Endothelial cell of umbilical vein (primary cell): ENCODE results near the gene CACNA1E. TPM values are rescaled to one million over a fixed set of nuclear protein-coding genes. Genes with fewer than 3 reads are reported as not detected.

ENCODE experiments used
- BruUV-seq: library from RNA; stranded (reverse); fragments of 400-500 nt; replicated peaks from 2 replicates; lab custom pipeline; 2021; lab: Mats Ljungman, UMichigan
- CTCF ChIA-PET: fragments of 300-600, 350-600 bp; sonication (Branson Sonifier 250); formaldehyde crosslinking; loops from one replicate; lab custom pipeline; 2021; ENCODE audit warnings: antibody characterized with exemption, inconsistent platforms; lab: Charles Lee
- POLR2A ChIA-PET: fragments of 300-600, 350-600 bp; sonication (Branson Sonifier 250); formaldehyde crosslinking; loops from one replicate; lab custom pipeline; 2021; ENCODE audit warnings: antibody characterized with exemption, inconsistent platforms; lab: Charles Lee
- DNase-seq: peaks from one replicate; pipeline ENCODE4 v3.0.0-alpha.2; 2011; ENCODE audit warnings: low read depth, low spot score
- FAIRE-seq: peaks from 2 replicates; lab custom pipeline; 2011; peaks lifted over from hg19 to GRCh38; lab: Jason Lieb, UNC
- H2AFZ ChIP-seq: 2 replicates; pipeline ENCODE4 v1.6.0; 2012; ENCODE audit warnings: low read depth, low read length, control low read depth, inconsistent platforms
- H3K27ac ChIP-seq: 2 replicates; pipeline ENCODE4 v1.5.1; 2011; ENCODE audit warnings: low read depth, mild to moderate bottlenecking, control low read depth, low read length, moderate library complexity; ENCODE audit not compliant: insufficient read depth
- H3K27me3 ChIP-seq, 2 experiments: 2 replicates each; pipeline versions ENCODE4 v1.6.0 to v1.6.1; 2011; ENCODE audit warnings: low read length in 2 of 2, mixed read lengths in 1 of 2; ENCODE audit not compliant: control insufficient read depth in 2 of 2, insufficient read depth in 2 of 2
- H3K36me3 ChIP-seq, 2 experiments: 2 replicates in 1 of 2; 3 replicates in 1 of 2; pipeline ENCODE4 v1.5.1; 2011; ENCODE audit warnings: low read length in 2 of 2, mild to moderate bottlenecking in 1 of 2, moderate library complexity in 1 of 2; ENCODE audit not compliant: control insufficient read depth in 2 of 2, insufficient read depth in 2 of 2; ENCODE audit errors: extremely low read depth in 1 of 2
- H3K4me1 ChIP-seq: 3 replicates; pipeline ENCODE4 v1.5.1; 2011; ENCODE audit warnings: mild to moderate bottlenecking, low read length; ENCODE audit not compliant: control insufficient read depth, insufficient read depth; ENCODE audit errors: extremely low read depth
- H3K4me2 ChIP-seq: 2 replicates; pipeline ENCODE4 v1.6.1; 2011; ENCODE audit warnings: low read length, control low read depth, mixed read lengths; ENCODE audit not compliant: insufficient read depth
- H3K4me3 ChIP-seq, 3 experiments: fragments of 200-600 bp in 1 of 3; sonication (generic), shearing (Covaris generic) in 1 of 3; replicated peaks in 1 of 3; 2 replicates each; pipeline ENCODE4 v1.5.1; 2011 to 2016; ENCODE audit warnings: control low read depth in 3 of 3, low read length in 3 of 3, mild to moderate bottlenecking in 2 of 3, inconsistent platforms in 1 of 3, low read depth in 1 of 3, moderate library complexity in 1 of 3; ENCODE audit not compliant: insufficient read depth in 1 of 3
- H3K79me2 ChIP-seq: 2 replicates; pipeline ENCODE4 v1.6.0; 2012; ENCODE audit warnings: low read length, inconsistent platforms; ENCODE audit not compliant: control insufficient read depth, insufficient read depth
- H3K9ac ChIP-seq: replicated peaks from 2 replicates; pipeline ENCODE3; 2011; ENCODE audit warnings: low read length, control low read depth; ENCODE audit not compliant: insufficient read depth; ENCODE audit errors: extremely low read depth
- H3K9me1 ChIP-seq: replicated peaks from 3 replicates; pipeline ENCODE4 v1.6.0; 2011; ENCODE audit warnings: mild to moderate bottlenecking, low read length; ENCODE audit not compliant: control insufficient read depth, insufficient read depth; ENCODE audit errors: extremely low read depth
- H3K9me3 ChIP-seq: replicated peaks from 2 replicates; pipeline ENCODE4 v1.5.1; 2012; ENCODE audit warnings: low read length, inconsistent platforms; ENCODE audit not compliant: control insufficient read depth, insufficient read depth
- H4K20me1 ChIP-seq: replicated peaks from 2 replicates; pipeline ENCODE3; 2011; ENCODE audit warnings: mild to moderate bottlenecking, low read length; ENCODE audit not compliant: control insufficient read depth, insufficient read depth; ENCODE audit errors: extremely low read depth
- EZH2 ChIP-seq: IDR thresholded peaks from 2 replicates; pipeline ENCODE4 v1.6.1; 2012; ENCODE audit warnings: borderline replicate concordance, low read depth, mild to moderate bottlenecking, moderate library complexity, low read length, inconsistent platforms; ENCODE audit not compliant: severe bottlenecking
- FOS ChIP-seq: IDR thresholded peaks from 2 replicates; pipeline ENCODE4 v1.6.1; 2011; ENCODE audit warnings: mild to moderate bottlenecking, low read length, moderate library complexity, borderline replicate concordance; ENCODE audit not compliant: insufficient read depth
- JUN ChIP-seq: IDR thresholded peaks from 2 replicates; pipeline ENCODE4 v1.6.1; 2011; ENCODE audit warnings: borderline replicate concordance, low read depth; ENCODE audit not compliant: insufficient read length, insufficient read depth
- MAX ChIP-seq: IDR thresholded peaks from 2 replicates; pipeline ENCODE4 v1.6.1; 2011; ENCODE audit not compliant: insufficient read depth, insufficient read length
- POLR2AphosphoS5 ChIP-seq: IDR thresholded peaks from 2 replicates; pipeline ENCODE4 v1.6.1; 2012; ENCODE audit warnings: low read depth, mild to moderate bottlenecking, control low read depth, low read length, moderate library complexity; ENCODE audit not compliant: insufficient read depth
- dilution Hi-C: fragments of 300-500 bp; cut with MboI; formaldehyde crosslinking; loops from one replicate; pipeline ENCODE4 v1.15.0; 2019; ENCODE audit warnings: low sequenced_read_pairs; ENCODE audit not compliant: extremely low pct_ligation_motif_present
- intact Hi-C: fragments of 100-400 bp; cut with micrococcal nuclease; formaldehyde crosslinking; loops from one replicate; pipeline ENCODE4 v1.10.0; 2022
- polyA plus RNA-seq, 4 experiments: library from polyadenylated mRNA; depleted of rRNA in 3 of 4; stranded (reverse) in 3 of 4; unstranded in 1 of 4; fragments of >200 nt; gene quantifications; 2 replicates each; pipeline versions ENCODE4 v1.2.1 to v1.2.3, GENCODE V29; 2011 to 2012; ENCODE audit warnings: missing spikeins in 1 of 4
- total RNA-seq: library from RNA; stranded (reverse); gene quantifications from 2 replicates; pipeline ENCODE4 v1.2.3, GENCODE V29; 2021
- TF ChIP-seq, protein P1 (sequence below), 2 donors: IDR thresholded peaks; 1 replicate in 1 of 2; 2 replicates in 1 of 2; pipeline ENCODE4 v1.5.1; 2011; ENCODE audit warnings: low read length in 2 of 2, mild to moderate bottlenecking in 2 of 2, moderate library complexity in 2 of 2, control low read depth in 1 of 2, inconsistent platforms in 1 of 2, low read depth in 1 of 2; ENCODE audit not compliant: insufficient read depth in 1 of 2; ENCODE audit errors: extremely low read depth in 1 of 2

The CACNA1E gene
- total and polyA plus RNA-seq, 2 donors (not counting 3 experiments of a cell fraction or from before 2014, with no cell fraction given), result not detected

GRCh38 chr1:181562395-181562794 lies 79.1 kb downstream of the CACNA1E start:
- dilution Hi-C loops, result no loop called here
- FAIRE-seq, result no peak
- POLR2A ChIA-PET, result no interaction called here

More at GRCh38 chr1:181562395-181562794, 79.1 kb downstream of the CACNA1E start:
- no peaks in the 10 kb centered on the region for H3K4me1 ChIP-seq
- H2AFZ ChIP-seq, result no peak overlapping the region
- H3K4me3 ChIP-seq, result no peak overlapping the region
- TF ChIP-seq POLR2AphosphoS5, result no peak
- TF ChIP-seq MAX, result no peak
- TF ChIP-seq JUN, result no peak
- no peak for TF ChIP-seq EZH2
- TF ChIP-seq, protein P1, sequence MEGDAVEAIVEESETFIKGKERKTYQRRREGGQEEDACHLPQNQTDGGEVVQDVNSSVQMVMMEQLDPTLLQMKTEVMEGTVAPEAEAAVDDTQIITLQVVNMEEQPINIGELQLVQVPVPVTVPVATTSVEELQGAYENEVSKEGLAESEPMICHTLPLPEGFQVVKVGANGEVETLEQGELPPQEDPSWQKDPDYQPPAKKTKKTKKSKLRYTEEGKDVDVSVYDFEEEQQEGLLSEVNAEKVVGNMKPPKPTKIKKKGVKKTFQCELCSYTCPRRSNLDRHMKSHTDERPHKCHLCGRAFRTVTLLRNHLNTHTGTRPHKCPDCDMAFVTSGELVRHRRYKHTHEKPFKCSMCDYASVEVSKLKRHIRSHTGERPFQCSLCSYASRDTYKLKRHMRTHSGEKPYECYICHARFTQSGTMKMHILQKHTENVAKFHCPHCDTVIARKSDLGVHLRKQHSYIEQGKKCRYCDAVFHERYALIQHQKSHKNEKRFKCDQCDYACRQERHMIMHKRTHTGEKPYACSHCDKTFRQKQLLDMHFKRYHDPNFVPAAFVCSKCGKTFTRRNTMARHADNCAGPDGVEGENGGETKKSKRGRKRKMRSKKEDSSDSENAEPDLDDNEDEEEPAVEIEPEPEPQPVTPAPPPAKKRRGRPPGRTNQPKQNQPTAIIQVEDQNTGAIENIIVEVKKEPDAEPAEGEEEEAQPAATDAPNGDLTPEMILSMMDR (IDR thresholded peaks at IDR 0.05; ENCODE audit: extremely low read depth in 1 of 2, insufficient read depth in 1 of 2, low read depth in 1 of 2, low read length in 2 of 2), result no peak
- no peak for TF ChIP-seq FOS
- no peak overlapping the region for H3K4me2 ChIP-seq
- H3K27ac ChIP-seq, result no peak overlapping the region
- no TSS peak for BruUV-seq
- no peaks in the 10 kb centered on the region for H3K36me3 ChIP-seq
- no peaks in the 10 kb centered on the region for H3K9me1 ChIP-seq
- CTCF ChIA-PET, result no interaction called here
- H3K79me2 ChIP-seq, result no peaks in the 10 kb centered on the region
- no peak overlapping the region for H3K9ac ChIP-seq
- DNase-seq, result no peak
- H4K20me1 ChIP-seq, result no peaks in the 10 kb centered on the region
- H3K27me3 ChIP-seq, result no peaks in the 10 kb centered on the region
- intact Hi-C loops, result no loop called here
- H3K9me3 ChIP-seq, result no peaks in the 10 kb centered on the region
